ENCODE data around the gene RAB3IL1. TPM values are rescaled to one million over a fixed set of nuclear protein-coding genes. Genes with fewer than 3 reads are reported as not detected.
A peak's percentile ranks its signal among the peaks of the same experiment; 100 is the strongest.

The RAB3IL1 gene
- total and polyA plus RNA-seq, 2 of the 13 experiments (the other 11 are each of a cell fraction or from before 2014, with no cell fraction given) = 1.2 to 2.0 TPM

DNA sequence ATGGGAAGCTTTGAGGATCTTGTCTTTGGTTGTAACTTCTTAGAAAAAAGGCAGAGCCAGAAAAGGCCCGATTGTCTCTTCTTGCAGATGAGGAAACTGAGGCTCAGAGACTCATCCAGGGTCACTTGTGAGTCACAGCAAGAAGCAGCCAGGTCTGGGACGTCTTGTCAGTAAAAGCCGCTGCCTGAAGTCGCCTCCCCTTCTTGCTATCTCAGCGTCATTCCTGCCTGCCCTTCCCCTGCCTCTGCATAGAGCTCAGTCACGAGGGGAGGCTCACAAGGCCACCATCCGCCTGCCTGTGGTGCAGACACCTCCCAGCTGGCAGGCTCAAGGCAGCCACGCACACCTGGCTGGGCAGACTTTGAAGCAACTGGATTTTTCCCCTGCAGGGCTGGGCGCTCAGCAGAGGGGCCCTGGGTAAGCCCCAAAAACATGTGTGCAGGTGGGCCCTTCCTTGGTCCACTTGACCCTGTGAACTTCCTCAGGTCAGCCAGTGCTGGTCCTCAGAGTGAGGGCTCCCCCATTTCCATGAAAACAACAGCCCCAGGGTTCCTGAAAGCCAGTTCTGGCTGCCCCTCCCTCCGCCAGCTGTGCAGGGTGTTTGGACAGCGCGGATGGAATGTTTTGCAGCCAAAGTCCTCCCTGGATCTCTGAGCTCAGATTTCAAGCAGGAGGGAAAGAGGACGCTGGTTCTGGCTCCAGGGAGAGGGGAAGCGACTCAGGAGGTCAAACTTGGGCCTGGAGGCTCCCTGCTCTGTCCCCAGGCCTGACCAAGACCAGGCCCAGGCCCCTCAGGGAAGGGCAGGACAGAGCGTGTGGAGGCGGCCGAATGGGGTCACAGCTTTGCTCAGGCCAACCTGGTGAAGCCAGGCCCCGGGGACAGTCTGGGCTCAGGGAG is 6.0 kb upstream of the RAB3IL1 start:
- DNase-seq (ENCODE audit: low spot score) (peak; percentile 87), FAIRE-seq (peak; percentile 87), ATAC-seq (peak; percentile 93)
- Histone ChIP-seq H3K4me3 (replicated peaks in 1 of 3; ENCODE audit: insufficient read depth in 1 of 3, low read depth in 2 of 3, low read length in 3 of 3) (peak overlapping the region; percentile 27 to 66 (median 42)), H3K27ac (ENCODE audit: extremely low read length, insufficient read depth, low read length) (peak overlapping the region; percentile 75), H3K36me3 (replicated peaks in 1 of 2; ENCODE audit: control insufficient read depth in 1 of 2, insufficient read depth in 2 of 2, low read length in 2 of 2) (no peaks in the 10 kb centered on the region), H3K79me2 (ENCODE audit: insufficient read depth, low read length) (no peaks in the 10 kb centered on the region), H3K4me1 (ENCODE audit: insufficient read depth, low read length) (peaks cover 48% of the 10 kb centered on the region), H3K9ac (ENCODE audit: insufficient read depth, low read depth, low read length) (peak overlapping the region; percentile 63), H3K4me2 (ENCODE audit: low read depth, low read length) (peak overlapping the region; percentile 87), H4K20me1 (ENCODE audit: insufficient read depth, low read length) (no peaks in the 10 kb centered on the region), H3K27me3 (ENCODE audit: control insufficient read depth in 1 of 2, insufficient read depth in 2 of 2, low read length in 2 of 2) (peaks cover 6 to 24% of the 10 kb centered on the region in 2 experiments), H3K9me3 (ENCODE audit: low read length) (no peaks in the 10 kb centered on the region), H2AFZ (ENCODE audit: low read length) (no peak overlapping the region)
- POLR2A ChIA-PET = interaction anchor here (0.6 to 3.7 kb wide), 24 partner anchors 11 to 162 kb away, joined by 3 to 37 read pairs (median 4); partner anchors contain the start of genes BEST1, FEN1 and FTH1
- in situ Hi-C loops (cut with HindIII; ENCODE audit: extremely low pct_ligation_motif_present, low pct_unique_long_range_greater_than_20kb) = no loop called here
- intact Hi-C loops (cut with micrococcal nuclease; ENCODE audit: unreplicated experiment) = no loop called here
- CTCF ChIA-PET (ENCODE audit: low intra/inter-chr PET ratio, low total read pairs) = interaction anchor here (0.8 to 1.3 kb wide), 2 partner anchors 24 to 26 kb away, joined by 3 to 4 read pairs; no protein-coding TSS in a partner anchor
- no TSS peak for BruUV-seq (replicated peaks)
- WGBS (ENCODE audit: low lambda C conversion rate) = 4% methylated on average over 4 of the region's 18 CpGs
- TF ChIP-seq ZNF33B (CRISPR knock-in tag; IDR thresholded peaks at IDR 0.05) = peak; percentile 70; the same call in 1 of the 2 replicates
- TF ChIP-seq NONO (IDR thresholded peaks at IDR 0.05) = no peak
- TF ChIP-seq NONO (CRISPR knock-in tag; conservative IDR thresholded peaks at IDR 0.05) = 0 out of 2 replicates have a peak, but pooled peaks have one; percentile 35
- TF ChIP-seq ZNF33A (CRISPR knock-in tag; IDR thresholded peaks at IDR 0.05; ENCODE audit: borderline replicate concordance) = no peak; the same call in 1 of the 2 replicates
- TF ChIP-seq, protein P1, sequence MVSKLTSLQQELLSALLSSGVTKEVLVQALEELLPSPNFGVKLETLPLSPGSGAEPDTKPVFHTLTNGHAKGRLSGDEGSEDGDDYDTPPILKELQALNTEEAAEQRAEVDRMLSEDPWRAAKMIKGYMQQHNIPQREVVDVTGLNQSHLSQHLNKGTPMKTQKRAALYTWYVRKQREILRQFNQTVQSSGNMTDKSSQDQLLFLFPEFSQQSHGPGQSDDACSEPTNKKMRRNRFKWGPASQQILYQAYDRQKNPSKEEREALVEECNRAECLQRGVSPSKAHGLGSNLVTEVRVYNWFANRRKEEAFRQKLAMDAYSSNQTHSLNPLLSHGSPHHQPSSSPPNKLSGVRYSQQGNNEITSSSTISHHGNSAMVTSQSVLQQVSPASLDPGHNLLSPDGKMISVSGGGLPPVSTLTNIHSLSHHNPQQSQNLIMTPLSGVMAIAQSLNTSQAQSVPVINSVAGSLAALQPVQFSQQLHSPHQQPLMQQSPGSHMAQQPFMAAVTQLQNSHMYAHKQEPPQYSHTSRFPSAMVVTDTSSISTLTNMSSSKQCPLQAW (CRISPR knock-in tag; IDR thresholded peaks at IDR 0.05) = peak; percentile 90
- no peak for TF ChIP-seq ZNF326 (CRISPR knock-in tag; IDR thresholded peaks at IDR 0.05; ENCODE audit: borderline replicate concordance)
- TF ChIP-seq, protein P2, sequence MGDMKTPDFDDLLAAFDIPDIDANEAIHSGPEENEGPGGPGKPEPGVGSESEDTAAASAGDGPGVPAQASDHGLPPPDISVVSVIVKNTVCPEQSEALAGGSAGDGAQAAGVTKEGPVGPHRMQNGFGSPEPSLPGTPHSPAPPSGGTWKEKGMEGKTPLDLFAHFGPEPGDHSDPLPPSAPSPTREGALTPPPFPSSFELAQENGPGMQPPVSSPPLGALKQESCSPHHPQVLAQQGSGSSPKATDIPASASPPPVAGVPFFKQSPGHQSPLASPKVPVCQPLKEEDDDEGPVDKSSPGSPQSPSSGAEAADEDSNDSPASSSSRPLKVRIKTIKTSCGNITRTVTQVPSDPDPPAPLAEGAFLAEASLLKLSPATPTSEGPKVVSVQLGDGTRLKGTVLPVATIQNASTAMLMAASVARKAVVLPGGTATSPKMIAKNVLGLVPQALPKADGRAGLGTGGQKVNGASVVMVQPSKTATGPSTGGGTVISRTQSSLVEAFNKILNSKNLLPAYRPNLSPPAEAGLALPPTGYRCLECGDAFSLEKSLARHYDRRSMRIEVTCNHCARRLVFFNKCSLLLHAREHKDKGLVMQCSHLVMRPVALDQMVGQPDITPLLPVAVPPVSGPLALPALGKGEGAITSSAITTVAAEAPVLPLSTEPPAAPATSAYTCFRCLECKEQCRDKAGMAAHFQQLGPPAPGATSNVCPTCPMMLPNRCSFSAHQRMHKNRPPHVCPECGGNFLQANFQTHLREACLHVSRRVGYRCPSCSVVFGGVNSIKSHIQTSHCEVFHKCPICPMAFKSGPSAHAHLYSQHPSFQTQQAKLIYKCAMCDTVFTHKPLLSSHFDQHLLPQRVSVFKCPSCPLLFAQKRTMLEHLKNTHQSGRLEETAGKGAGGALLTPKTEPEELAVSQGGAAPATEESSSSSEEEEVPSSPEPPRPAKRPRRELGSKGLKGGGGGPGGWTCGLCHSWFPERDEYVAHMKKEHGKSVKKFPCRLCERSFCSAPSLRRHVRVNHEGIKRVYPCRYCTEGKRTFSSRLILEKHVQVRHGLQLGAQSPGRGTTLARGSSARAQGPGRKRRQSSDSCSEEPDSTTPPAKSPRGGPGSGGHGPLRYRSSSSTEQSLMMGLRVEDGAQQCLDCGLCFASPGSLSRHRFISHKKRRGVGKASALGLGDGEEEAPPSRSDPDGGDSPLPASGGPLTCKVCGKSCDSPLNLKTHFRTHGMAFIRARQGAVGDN (CRISPR knock-in tag; IDR thresholded peaks at IDR 0.05) = peak; percentile 96
- TF ChIP-seq, protein P3, sequence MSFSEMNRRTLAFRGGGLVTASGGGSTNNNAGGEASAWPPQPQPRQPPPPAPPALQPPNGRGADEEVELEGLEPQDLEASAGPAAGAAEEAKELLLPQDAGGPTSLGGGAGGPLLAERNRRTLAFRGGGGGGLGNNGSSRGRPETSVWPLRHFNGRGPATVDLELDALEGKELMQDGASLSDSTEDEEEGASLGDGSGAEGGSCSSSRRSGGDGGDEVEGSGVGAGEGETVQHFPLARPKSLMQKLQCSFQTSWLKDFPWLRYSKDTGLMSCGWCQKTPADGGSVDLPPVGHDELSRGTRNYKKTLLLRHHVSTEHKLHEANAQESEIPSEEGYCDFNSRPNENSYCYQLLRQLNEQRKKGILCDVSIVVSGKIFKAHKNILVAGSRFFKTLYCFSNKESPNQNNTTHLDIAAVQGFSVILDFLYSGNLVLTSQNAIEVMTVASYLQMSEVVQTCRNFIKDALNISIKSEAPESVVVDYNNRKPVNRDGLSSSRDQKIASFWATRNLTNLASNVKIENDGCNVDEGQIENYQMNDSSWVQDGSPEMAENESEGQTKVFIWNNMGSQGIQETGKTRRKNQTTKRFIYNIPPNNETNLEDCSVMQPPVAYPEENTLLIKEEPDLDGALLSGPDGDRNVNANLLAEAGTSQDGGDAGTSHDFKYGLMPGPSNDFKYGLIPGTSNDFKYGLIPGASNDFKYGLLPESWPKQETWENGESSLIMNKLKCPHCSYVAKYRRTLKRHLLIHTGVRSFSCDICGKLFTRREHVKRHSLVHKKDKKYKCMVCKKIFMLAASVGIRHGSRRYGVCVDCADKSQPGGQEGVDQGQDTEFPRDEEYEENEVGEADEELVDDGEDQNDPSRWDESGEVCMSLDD (CRISPR knock-in tag; IDR thresholded peaks at IDR 0.05; ENCODE audit: borderline replicate concordance) = peak; percentile 93; the same call in 1 of the 2 replicates
- TF ChIP-seq ZNF138 (CRISPR knock-in tag; IDR thresholded peaks at IDR 0.05; ENCODE audit: low read depth) = peak; percentile 86; the same call in 1 of the 2 replicates
